ENCODE results near the gene LRP1B. TPM values are rescaled to one million over a fixed set of nuclear protein-coding genes. Genes with fewer than 3 reads are reported as not detected.

Gene LRP1B
- total RNA-seq, 1 experiment from 2014 or later, result 0.21 TPM

DNA sequence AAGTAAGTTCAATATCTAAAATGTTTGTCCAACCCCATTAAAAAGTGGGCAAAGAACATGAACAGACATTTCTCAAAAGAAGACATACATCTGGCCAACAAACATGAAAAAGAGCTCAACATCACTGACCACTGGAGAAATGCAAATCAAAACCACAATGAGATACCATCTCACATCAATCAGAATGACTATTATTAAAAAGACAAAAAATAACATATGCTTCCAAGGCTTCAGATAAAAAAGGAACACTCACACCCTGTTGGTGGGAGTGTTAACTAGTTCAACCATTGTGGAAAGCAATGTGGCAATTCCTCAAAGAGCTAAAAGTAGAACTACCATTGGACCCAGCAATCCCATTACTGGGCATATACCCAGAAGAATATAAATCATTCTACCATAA is 931.1 kb downstream of the LRP1B start:
- BruUV-seq (replicated peaks), result no TSS peak
- Mint-ChIP-seq H3K9me3 (ENCODE audit: low read depth, unreplicated experiment) (peaks cover 3% of the 10 kb centered on the region), H3K4me3 (ENCODE audit: low read depth, unreplicated experiment) (no peak overlapping the region), H3K27me3 (ENCODE audit: unreplicated experiment) (no peaks in the 10 kb centered on the region), H3K4me1 (ENCODE audit: low read depth, unreplicated experiment) (no peaks in the 10 kb centered on the region), H3K27ac (ENCODE audit: unreplicated experiment) (no peak overlapping the region), H3K36me3 (ENCODE audit: insufficient read depth, unreplicated experiment) (no peaks in the 10 kb centered on the region)
- no peak for DNase-seq
- TF ChIP-seq, protein P1, sequence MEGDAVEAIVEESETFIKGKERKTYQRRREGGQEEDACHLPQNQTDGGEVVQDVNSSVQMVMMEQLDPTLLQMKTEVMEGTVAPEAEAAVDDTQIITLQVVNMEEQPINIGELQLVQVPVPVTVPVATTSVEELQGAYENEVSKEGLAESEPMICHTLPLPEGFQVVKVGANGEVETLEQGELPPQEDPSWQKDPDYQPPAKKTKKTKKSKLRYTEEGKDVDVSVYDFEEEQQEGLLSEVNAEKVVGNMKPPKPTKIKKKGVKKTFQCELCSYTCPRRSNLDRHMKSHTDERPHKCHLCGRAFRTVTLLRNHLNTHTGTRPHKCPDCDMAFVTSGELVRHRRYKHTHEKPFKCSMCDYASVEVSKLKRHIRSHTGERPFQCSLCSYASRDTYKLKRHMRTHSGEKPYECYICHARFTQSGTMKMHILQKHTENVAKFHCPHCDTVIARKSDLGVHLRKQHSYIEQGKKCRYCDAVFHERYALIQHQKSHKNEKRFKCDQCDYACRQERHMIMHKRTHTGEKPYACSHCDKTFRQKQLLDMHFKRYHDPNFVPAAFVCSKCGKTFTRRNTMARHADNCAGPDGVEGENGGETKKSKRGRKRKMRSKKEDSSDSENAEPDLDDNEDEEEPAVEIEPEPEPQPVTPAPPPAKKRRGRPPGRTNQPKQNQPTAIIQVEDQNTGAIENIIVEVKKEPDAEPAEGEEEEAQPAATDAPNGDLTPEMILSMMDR (IDR thresholded peaks at IDR 0.05; ENCODE audit: unreplicated experiment), result no peak
- intact Hi-C loops (cut with micrococcal nuclease; ENCODE audit: unreplicated experiment), result no loop called here
- CTCF ChIA-PET, result interaction anchor here (0.6 kb wide), 1 partner anchor 99 kb away, joined by 4 read pairs; no protein-coding TSS in a partner anchor

DNA sequence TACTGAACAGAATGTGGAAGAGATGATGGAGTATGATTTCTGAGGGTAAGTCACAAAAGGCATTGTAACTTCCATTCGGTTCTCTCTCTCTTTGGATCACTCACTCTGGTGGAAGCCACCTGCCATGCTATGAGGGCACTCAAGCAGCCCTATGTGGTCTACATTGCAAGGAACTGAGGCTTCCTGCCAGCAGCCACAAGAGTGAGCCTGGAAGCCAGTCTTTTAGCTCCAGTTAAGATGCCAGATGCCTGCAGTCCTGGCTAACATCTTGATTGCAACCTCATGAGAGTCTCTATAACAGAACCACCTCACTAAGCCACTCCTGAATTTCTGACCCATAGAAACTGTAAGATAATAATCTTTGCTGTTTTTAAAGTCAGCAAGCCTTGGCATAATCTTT is 935.7 kb downstream of the LRP1B start:
- no peak overlapping the region for H3K27ac Mint-ChIP-seq (ENCODE audit: unreplicated experiment)
- intact Hi-C loops (cut with micrococcal nuclease; ENCODE audit: unreplicated experiment), result no loop called here
- H3K4me3 Mint-ChIP-seq (ENCODE audit: low read depth, unreplicated experiment), result no peak overlapping the region
- DNase-seq, result no peak
- BruUV-seq (replicated peaks), result no TSS peak
- no peaks in the 10 kb centered on the region for H3K9me3 Mint-ChIP-seq (ENCODE audit: low read depth, unreplicated experiment)
- H3K36me3 Mint-ChIP-seq (ENCODE audit: insufficient read depth, unreplicated experiment), result no peaks in the 10 kb centered on the region
- no peaks in the 10 kb centered on the region for H3K4me1 Mint-ChIP-seq (ENCODE audit: low read depth, unreplicated experiment)
- H3K27me3 Mint-ChIP-seq (ENCODE audit: unreplicated experiment), result no peaks in the 10 kb centered on the region
- TF ChIP-seq, protein P1 (IDR thresholded peaks at IDR 0.05; ENCODE audit: unreplicated experiment), result no peak
- CTCF ChIA-PET, result no interaction called here

DNA sequence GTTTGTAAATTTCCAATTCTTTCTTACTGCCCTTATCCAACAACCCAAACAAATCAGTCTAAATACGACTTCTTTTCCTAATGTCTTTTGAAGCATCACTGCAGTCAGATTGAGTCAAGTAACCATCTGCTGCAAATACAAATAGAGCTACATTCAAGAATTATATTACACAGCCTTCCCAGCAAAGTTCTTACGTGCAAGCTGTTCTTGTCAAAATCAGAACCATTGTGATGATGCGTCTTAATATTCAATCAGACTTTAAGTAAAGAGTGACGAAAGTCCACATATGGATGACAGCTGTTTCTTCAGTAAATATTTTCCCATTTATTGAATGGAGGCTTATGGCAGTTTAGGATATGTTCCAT is 943.8 kb downstream of the LRP1B start:
- no TSS peak for BruUV-seq (replicated peaks)
- Mint-ChIP-seq H3K4me1 (ENCODE audit: low read depth, unreplicated experiment) (no peaks in the 10 kb centered on the region), H3K27ac (ENCODE audit: unreplicated experiment) (no peak overlapping the region), H3K36me3 (ENCODE audit: insufficient read depth, unreplicated experiment) (no peaks in the 10 kb centered on the region), H3K27me3 (ENCODE audit: unreplicated experiment) (no peaks in the 10 kb centered on the region), H3K9me3 (ENCODE audit: low read depth, unreplicated experiment) (no peaks in the 10 kb centered on the region), H3K4me3 (ENCODE audit: low read depth, unreplicated experiment) (no peak overlapping the region)
- no peak for DNase-seq
- intact Hi-C loops (cut with micrococcal nuclease; ENCODE audit: unreplicated experiment), result no loop called here
- CTCF ChIA-PET, result no interaction called here
- TF ChIP-seq, protein P1 (IDR thresholded peaks at IDR 0.05; ENCODE audit: unreplicated experiment), result no peak

DNA sequence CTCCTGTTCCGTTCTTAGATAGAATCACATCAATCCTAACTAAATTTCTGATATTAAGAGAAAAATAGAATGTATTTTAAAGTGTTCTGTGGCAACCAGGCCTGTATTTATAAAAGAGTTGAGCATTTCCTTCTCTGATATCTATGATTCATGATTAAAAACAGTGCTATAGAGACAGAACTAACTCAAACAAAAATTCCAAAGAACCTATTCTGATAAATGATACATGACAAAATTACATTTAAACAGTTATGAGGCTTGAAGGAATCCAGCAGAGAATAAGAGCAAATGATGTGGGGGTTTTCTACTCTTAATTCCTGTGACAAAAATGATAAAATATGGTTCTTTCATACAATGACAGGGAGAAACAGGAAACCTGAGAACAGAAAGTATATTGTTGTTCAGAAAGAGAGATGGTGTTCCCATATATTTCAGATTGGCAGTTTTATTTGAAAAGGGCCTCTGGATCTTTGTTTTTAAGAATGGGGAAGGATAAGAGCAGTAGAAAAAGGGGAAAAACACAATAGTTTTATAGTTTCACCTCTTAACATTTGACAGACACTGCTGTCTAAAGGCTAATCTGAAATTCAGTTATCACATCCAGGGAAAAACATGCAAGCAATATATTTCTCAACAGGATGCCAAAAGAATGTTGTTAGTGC is 944.3 kb downstream of the LRP1B start:
- H3K36me3 Mint-ChIP-seq (ENCODE audit: insufficient read depth, unreplicated experiment), result no peaks in the 10 kb centered on the region
- H3K4me3 Mint-ChIP-seq (ENCODE audit: low read depth, unreplicated experiment), result no peak overlapping the region
- no peaks in the 10 kb centered on the region for H3K9me3 Mint-ChIP-seq (ENCODE audit: low read depth, unreplicated experiment)
- intact Hi-C loops (cut with micrococcal nuclease; ENCODE audit: unreplicated experiment), result no loop called here
- TF ChIP-seq, protein P1 (IDR thresholded peaks at IDR 0.05; ENCODE audit: unreplicated experiment), result no peak
- H3K27me3 Mint-ChIP-seq (ENCODE audit: unreplicated experiment), result no peaks in the 10 kb centered on the region
- no peaks in the 10 kb centered on the region for H3K4me1 Mint-ChIP-seq (ENCODE audit: low read depth, unreplicated experiment)
- no peak overlapping the region for H3K27ac Mint-ChIP-seq (ENCODE audit: unreplicated experiment)
- BruUV-seq (replicated peaks), result no TSS peak
- CTCF ChIA-PET, result no interaction called here
- DNase-seq, result no peak
